HTERT RPE-1 (cell line): ENCODE data around the gene C22orf31.

Experiments
- in situ Hi-C: fragments of 300-500 bp; cut with MboI; formaldehyde crosslinking; loops from 4 replicates; pipeline ENCODE4 v1.14.3; 2020; ENCODE audit warnings: low sequenced_read_pairs

The C22orf31 gene

GRCh38 chr22:29030016-29030617 is 31.5 kb downstream of the C22orf31 start:
- in situ Hi-C loops = no loop called here

DNA sequence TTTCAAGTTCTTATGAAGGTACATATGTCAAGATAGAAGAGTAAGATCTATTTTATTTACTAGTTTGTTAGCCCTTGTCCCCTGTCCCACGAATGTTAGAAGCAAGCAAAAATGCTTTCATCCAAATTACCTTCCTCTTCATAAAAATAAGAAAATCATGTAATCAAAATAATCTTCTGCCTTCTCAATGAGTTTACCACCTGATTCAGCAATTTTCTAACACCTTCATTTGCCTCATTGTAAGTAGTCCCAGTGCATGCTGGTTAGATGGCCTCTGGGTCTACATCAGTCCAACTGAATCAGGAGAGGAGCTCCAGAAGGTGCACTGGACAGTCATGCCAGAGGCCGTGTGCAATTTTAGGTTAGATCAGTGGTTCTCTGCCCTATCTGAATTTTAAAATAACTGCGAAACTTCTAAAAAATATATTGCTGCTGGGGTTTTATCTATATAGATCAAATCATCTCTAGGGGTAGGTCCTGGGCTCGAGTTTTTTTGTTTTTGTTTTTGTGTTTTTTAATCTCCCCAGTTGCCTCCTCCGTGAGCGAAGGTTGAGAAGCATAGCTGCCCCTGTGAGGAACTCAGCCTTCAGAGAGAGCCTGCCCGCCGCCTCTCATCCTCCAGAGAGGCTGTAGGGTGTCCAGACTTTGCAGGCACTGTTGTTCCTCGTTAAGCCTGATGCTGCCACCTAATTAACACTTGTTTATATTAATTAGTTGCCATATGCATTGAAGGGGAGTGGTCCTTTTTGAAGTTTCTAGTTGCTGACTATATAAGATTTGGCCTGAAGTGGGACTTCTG is 32.2 kb downstream of the C22orf31 start:
- in situ Hi-C loops = no loop called here

DNA sequence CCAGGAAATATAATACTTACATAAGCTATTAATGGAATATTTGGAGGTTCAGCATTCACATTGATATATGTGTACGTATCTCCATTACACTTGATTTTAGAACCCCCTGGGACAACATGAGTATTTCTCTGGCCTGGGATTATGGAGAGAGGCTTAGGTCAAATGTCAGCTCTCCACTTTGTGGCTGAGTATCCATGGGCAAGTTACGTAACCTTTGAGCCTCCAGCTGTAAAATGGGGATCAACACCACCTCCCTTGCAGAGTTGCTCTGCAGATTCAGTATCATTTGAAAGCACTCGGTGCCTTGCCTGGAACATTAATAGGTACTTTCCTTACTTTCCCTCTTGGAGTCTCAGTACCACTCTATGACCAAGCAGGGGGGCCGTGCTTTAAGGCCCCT is 33.2 kb downstream of the C22orf31 start:
- in situ Hi-C loops = no loop called here

DNA sequence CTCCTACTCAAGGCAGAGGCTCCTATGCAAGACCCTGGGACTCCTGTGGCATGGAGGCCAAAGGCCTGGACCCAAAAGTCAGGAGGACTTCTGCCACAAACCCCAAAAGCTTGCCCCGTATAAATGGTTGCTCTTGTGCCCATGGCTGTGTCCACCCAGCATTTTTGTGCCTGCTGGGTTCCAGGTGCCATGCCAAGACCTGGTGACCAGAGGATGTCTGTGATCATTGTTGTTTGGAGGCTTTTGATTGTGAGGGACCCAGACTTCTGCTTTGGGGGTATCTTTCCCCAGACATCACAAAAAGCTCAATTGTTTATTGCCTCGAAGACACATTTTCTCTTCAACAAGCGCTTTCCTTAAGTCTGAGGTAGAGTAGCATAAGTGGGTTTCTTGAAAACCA is 35.1 kb downstream of the C22orf31 start:
- in situ Hi-C loops = no loop called here

GRCh38 chr22:29023172-29023796 is 38.3 kb downstream of the C22orf31 start:
- in situ Hi-C loops = no loop called here

DNA sequence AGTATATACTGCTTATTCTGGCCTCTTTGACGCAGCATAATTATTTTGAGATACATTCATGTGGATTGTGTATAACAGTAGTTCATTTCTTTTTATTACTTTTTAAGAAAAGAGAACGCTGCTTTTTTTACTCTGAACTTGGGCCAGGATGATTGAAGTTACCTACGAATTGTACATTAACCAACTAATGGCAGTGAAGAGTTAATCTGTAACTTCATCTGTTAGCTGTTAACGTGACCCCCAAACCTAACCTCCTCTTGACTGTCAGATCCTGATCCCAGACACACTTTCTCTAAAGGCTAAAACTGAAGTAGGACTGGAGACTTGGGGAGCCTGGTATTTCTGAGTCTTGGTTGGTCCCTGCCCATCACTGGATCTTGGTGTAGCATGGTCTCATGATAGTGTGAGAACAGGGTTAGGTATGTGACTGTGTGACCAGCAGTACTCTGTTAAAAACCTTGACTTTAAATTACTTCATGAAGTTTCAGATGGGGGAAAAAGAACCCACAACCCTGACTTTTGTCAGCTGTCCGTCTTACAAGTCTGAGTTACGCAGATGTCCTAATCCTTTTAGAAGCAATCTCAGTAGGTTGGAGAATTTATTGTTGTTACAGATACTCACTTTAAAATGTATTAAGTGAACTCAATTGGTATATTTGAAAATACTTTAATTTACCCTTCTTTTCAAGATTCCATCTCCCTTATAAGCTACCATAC is 39.4 kb downstream of the C22orf31 start:
- in situ Hi-C loops = no loop called here

- in situ Hi-C loops = no loop called here
Measured at GRCh38 chr22:29018293-29019189, 43.1 kb downstream of the C22orf31 start.

- in situ Hi-C loops = no loop called here
Measured at GRCh38 chr22:29016067-29016938, 45.3 kb downstream of the C22orf31 start.

DNA sequence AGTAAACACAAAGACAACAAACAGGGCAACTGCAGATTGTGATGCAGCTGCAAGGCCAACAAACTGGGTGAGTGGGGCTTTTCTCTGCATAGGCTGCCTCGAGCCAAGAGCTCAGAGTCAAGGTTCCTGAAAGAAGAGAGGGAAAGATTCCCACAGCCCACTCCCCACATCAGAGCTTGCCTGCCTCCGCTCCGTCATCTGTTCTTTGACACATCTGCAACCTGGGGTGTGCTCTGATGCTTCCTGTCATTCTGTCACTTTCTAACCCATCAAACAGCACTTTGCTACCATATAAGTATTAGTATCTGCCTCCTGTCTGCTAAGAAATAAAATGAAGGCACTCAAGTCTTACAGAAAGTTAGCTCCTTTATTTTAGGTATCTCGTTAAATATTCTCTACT is 46.9 kb downstream of the C22orf31 start:
- in situ Hi-C loops = no loop called here

- in situ Hi-C loops = no loop called here
Measured at GRCh38 chr22:29014293-29014692, 47.3 kb downstream of the C22orf31 start.

- in situ Hi-C loops = no loop called here
Measured at GRCh38 chr22:29012952-29013351, 48.7 kb downstream of the C22orf31 start.

DNA sequence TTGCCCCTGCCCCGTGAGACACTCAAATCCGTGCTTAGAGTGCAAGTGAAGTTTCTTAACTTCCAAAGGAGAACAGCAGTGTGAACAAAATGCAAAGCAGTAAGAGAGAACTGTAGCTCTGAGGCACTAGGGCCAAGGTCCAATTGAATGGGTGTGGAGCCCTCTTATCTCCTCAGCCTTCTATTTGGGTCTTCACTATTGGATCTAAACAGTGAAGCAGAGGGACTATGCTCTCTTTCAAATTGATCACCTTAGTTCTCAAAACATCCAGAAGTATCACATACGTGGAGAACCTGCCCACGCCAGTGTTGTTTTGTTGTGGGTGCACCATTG is 49.6 kb downstream of the C22orf31 start:
- in situ Hi-C loops = no loop called here

GRCh38 chr22:29011240-29012100 is 50.2 kb downstream of the C22orf31 start:
- in situ Hi-C loops = no loop called here

- in situ Hi-C loops = no loop called here
Measured at GRCh38 chr22:29009148-29009547, 52.5 kb downstream of the C22orf31 start.
